VCaP (cell line): ENCODE data around the gene PAPOLG.

ENCODE experiments used
- H3K27ac ChIP-seq: fragments of 450-650 bp; 2 replicates; pipeline ENCODE4 v1.5.1; 2017
- CTCF ChIP-seq: fragments of 450-650 bp; conservative IDR thresholded peaks from 2 replicates; pipeline ENCODE4 v1.5.1; 2017; ENCODE audit warnings: mild to moderate bottlenecking, moderate library complexity

PAPOLG gene

DNA sequence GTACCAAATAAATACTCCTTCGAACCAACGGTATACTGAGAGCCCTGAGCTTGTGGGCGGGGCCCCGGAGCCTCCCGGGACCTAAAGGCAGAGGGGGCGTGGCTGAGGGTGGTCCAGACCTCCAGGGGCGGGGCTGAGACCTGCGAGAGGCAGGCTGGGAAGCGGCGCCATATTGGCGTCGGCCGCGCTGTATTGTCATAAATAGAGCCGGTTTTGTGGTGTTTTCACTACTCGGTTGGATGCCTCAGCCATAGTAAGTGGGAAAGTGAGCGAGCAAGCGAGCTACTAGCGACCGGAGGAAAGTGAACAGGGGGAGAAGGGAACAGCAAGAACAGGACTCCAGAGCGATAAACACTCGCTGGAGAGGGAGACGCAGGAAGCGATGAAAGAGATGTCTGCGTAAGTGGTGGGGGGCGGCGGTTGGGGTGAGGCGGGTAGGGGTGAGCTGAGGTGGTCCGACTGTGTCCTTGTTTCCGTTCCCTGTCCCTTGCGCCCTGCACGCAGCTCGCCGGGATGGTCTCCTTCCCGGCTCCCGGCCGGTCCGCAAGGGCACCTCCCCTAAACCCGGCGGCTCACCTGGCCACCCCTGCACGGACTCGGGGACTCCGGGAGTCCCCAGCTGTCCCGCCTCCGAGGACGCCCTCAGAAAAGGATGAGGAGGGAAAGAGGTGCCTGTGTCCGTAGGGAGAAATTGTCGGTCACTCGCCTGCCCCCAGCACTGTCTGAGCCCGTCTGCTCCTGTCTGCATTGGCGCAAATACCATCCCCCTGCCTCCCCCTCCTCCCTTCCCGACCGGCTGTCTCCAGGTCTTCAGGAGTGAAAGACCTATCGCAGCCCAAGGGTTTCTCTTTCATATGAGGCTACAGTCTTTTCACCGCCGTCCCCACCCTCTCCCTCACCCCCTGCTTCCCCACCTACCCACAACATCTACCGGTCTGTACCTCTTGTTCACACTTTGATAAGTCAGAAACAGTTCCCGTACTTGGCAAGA lies at the start of gene PAPOLG:
Gene PAPOLG (plus strand): TSS at position 172 of the 991 bp plus-strand sequence. CDS start 211 bp downstream, at position 383.
- TF ChIP-seq CTCF = no peak
- peak within 1 kb of the TSS; percentile 88 for H3K27ac ChIP-seq

GRCh38 chr2:60707750-60708371 lies 48.2 kb upstream of the PAPOLG start:
- H3K27ac ChIP-seq = no peak overlapping the region
- TF ChIP-seq CTCF = peak; percentile 82

DNA sequence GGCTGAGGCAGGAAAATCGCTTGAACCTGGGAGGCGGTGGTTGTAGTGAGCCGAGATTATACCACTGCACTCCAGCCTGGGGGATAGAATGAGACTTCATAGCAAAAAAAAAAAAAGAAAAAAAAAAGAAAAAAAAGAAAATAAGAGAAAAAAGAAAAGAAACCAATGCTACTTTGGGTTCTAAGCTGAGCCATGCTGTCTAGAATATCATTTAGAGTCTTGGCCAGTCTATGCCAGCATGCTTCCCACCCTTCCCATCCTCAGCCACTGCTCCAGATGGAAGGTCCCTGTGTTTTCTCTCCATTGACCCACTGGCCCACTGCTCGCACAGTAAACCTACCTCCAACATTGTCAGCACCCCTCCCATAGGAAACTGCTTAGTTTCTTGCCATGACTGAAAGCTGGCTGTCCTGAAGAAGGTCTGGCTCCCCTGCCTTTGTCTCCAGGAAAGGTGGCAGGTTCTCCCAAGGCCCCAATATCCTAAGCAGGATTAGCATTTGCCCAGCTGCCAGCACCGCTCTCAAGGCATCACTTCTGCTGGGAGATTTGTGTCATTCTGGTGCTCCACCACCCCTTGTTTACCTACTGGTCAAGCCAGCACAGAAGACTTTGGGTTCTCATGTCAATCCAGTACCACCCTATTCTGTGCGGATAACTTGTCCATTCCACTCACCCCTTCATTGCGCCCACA lies 47.3 kb upstream of the PAPOLG start:
- H3K27ac ChIP-seq = no peak overlapping the region
- TF ChIP-seq CTCF = no peak

- no peak overlapping the region for H3K27ac ChIP-seq
- no peak for TF ChIP-seq CTCF
These were observed 45.4 kb upstream of the PAPOLG start for GRCh38 chr2:60710707-60711106.

- H3K27ac ChIP-seq = no peak overlapping the region
- no peak for TF ChIP-seq CTCF
These were observed 40.5 kb upstream of the PAPOLG start for GRCh38 chr2:60715561-60715960.

- no peak for TF ChIP-seq CTCF
- no peak overlapping the region for H3K27ac ChIP-seq
These were observed 38.4 kb upstream of the PAPOLG start for GRCh38 chr2:60717691-60718090.

- H3K27ac ChIP-seq = no peak overlapping the region
- no peak for TF ChIP-seq CTCF
These were observed 36.7 kb upstream of the PAPOLG start for GRCh38 chr2:60719331-60719730.
